HCT116 (cell line): ENCODE data around the gene CDH1. TPM values are rescaled to one million over a fixed set of nuclear protein-coding genes. Genes with fewer than 3 reads are reported as not detected.

Source experiments
- ATAC-seq: fragments of 200-7000 bp; cut with Tn5 transposase; 2 replicates; pipeline ENCODE4 v1.9.1; 2020; ENCODE audit warnings: mild to moderate bottlenecking, moderate library complexity
- BruUV-seq: library from RNA; stranded (reverse); fragments of 400-500 nt; replicated peaks from 2 replicates; lab custom pipeline; 2021; lab: Mats Ljungman, UMichigan
- CTCF ChIA-PET: fragments of 300-600 bp; sonication (Branson Sonifier 250); formaldehyde crosslinking; loops from one replicate; lab custom pipeline; 2021; ENCODE audit warnings: antibody characterized with exemption; lab: Charles Lee
- POLR2A ChIA-PET: fragments of 300-600, 350-600 bp; sonication (Branson Sonifier 250); formaldehyde crosslinking; loops from one replicate; lab custom pipeline; 2021; ENCODE audit warnings: antibody characterized with exemption; lab: Charles Lee
- RAD21 ChIA-PET, 2 experiments: fragments of 300-600 bp; sonication (Branson Sonifier 250); formaldehyde crosslinking; loops; one replicate each; lab custom pipeline; 2023; ENCODE audit warnings: low total read pairs in 2 of 2; ENCODE audit not compliant: uncharacterized antibody in 2 of 2, unreplicated experiment in 2 of 2, low non-redundant PET in 1 of 2; lab: Charles Lee
- DNase-seq: peaks from one replicate; pipeline ENCODE4 v3.0.0-alpha.2; 2010; ENCODE audit warnings: low read depth, low spot score
- H2AFZ ChIP-seq: fragments of 200-600 bp; shearing (Covaris generic), sonication (generic); 2 replicates; pipeline ENCODE4 v1.6.1; 2017; ENCODE audit warnings: low read depth, mixed run types, mixed read lengths, antibody characterized with exemption, low read length; ENCODE audit not compliant: poor library complexity, severe bottlenecking
- H3K27ac ChIP-seq: 2 replicates; pipeline ENCODE4 v1.5.1; 2012; ENCODE audit warnings: low read depth, low read length
- H3K27me3 ChIP-seq: fragments of 200-600 bp; sonication (generic); 2 replicates; pipeline ENCODE4 v1.6.1; 2016; ENCODE audit warnings: mixed run types, low read length, mixed read lengths; ENCODE audit not compliant: insufficient read depth
- H3K36me3 ChIP-seq, 2 experiments: fragments of 200-500 bp in 1 of 2; fragments of 200-600 bp in 1 of 2; sonication (Bioruptor generic) in 1 of 2; sonication (generic) in 1 of 2; 2 replicates each; pipeline versions ENCODE4 v1.5.1 to v1.6.1; 2014 to 2016; ENCODE audit warnings: low read length in 2 of 2, inconsistent platforms in 1 of 2, mixed read lengths in 1 of 2, mixed run types in 1 of 2; ENCODE audit not compliant: insufficient read depth in 2 of 2, control insufficient read depth in 1 of 2
- H3K4me1 ChIP-seq, 2 experiments: fragments of 200-600 bp in 1 of 2; sonication (generic) in 1 of 2; 2 replicates each; pipeline versions ENCODE4 v1.5.1 to v1.6.1; 2012 to 2017; ENCODE audit warnings: low read length in 2 of 2, inconsistent platforms in 1 of 2, mild to moderate bottlenecking in 1 of 2, mixed read lengths in 1 of 2, mixed run types in 1 of 2, moderate library complexity in 1 of 2; ENCODE audit not compliant: insufficient read depth in 2 of 2, control insufficient read depth in 1 of 2
- H3K4me2 ChIP-seq: fragments of 200-600 bp; sonication (generic); 2 replicates; pipeline ENCODE4 v1.6.1; 2017; ENCODE audit warnings: mixed run types, low read length, mixed read lengths
- H3K4me3 ChIP-seq, 2 experiments: fragments of 200-600 bp in 1 of 2; sonication (generic) in 1 of 2; replicated peaks in 1 of 2; 2 replicates each; pipeline ENCODE4 v1.5.1; 2011 to 2016; ENCODE audit warnings: low read length in 2 of 2, control low read depth in 1 of 2, low read depth in 1 of 2, mild to moderate bottlenecking in 1 of 2, mixed read lengths in 1 of 2, mixed run types in 1 of 2
- H3K79me2 ChIP-seq: fragments of 200-600 bp; sonication (generic); 2 replicates; pipeline ENCODE4 v1.6.1; 2017; ENCODE audit warnings: mild to moderate bottlenecking, mixed run types, low read length, moderate library complexity, mixed read lengths; ENCODE audit not compliant: insufficient read depth
- H3K9ac ChIP-seq: fragments of 200-600 bp; sonication (generic); 2 replicates; pipeline ENCODE4 v1.6.1; 2016; ENCODE audit warnings: low read length, mixed read lengths
- H3K9me2 ChIP-seq: fragments of 200-600 bp; sonication (generic), shearing (Covaris generic); 2 replicates; pipeline ENCODE4 v1.6.1; 2017; ENCODE audit warnings: mixed run types, mild to moderate bottlenecking, moderate library complexity; ENCODE audit not compliant: insufficient read depth
- H3K9me3 ChIP-seq, 2 experiments: fragments of 200-500 bp in 1 of 2; fragments of 200-600 bp in 1 of 2; sonication (Bioruptor generic) in 1 of 2; sonication (generic) in 1 of 2; 2 replicates each; pipeline ENCODE4 v1.6.1; 2014 to 2017; ENCODE audit warnings: low read length in 2 of 2, mixed read lengths in 2 of 2, inconsistent platforms in 1 of 2, low read depth in 1 of 2, mild to moderate bottlenecking in 1 of 2, mixed run types in 1 of 2, moderate library complexity in 1 of 2; ENCODE audit not compliant: control insufficient read depth in 1 of 2, insufficient read depth in 1 of 2
- H4K20me1 ChIP-seq: fragments of 200-600 bp; sonication (generic), shearing (Covaris generic); 2 replicates; pipeline ENCODE4 v1.6.1; 2017; ENCODE audit warnings: mixed run types, mild to moderate bottlenecking, moderate library complexity; ENCODE audit not compliant: insufficient read depth
- CBX3 ChIP-seq: IDR thresholded peaks from 2 replicates; pipeline ENCODE4 v1.6.1; 2012; ENCODE audit warnings: low read depth
- CEBPB ChIP-seq: IDR thresholded peaks from 2 replicates; pipeline ENCODE4 v1.6.1; 2012; ENCODE audit warnings: low read depth
- EGR1 ChIP-seq: IDR thresholded peaks from 2 replicates; pipeline ENCODE4 v1.6.1; 2012; ENCODE audit warnings: low read depth
- ELF1 ChIP-seq: IDR thresholded peaks from 2 replicates; pipeline ENCODE4 v1.6.1; 2012; ENCODE audit warnings: low read depth, borderline replicate concordance
- EZH2 ChIP-seq: fragments of 200-600 bp; sonication (generic); IDR thresholded peaks from 2 replicates; pipeline ENCODE4 v1.6.1; 2017; ENCODE audit warnings: antibody characterized with exemption, mixed run types
- EZH2phosphoT487 ChIP-seq: fragments of 200-600 bp; IDR thresholded peaks from 2 replicates; pipeline ENCODE4 v1.6.1; 2018; ENCODE audit warnings: antibody characterized with exemption, borderline replicate concordance
- POLR2A ChIP-seq: IDR thresholded peaks from 2 replicates; pipeline ENCODE4 v1.7.0; 2011; ENCODE audit warnings: borderline replicate concordance; ENCODE audit not compliant: insufficient read depth, insufficient read length; ENCODE audit errors: extremely low read depth
- POLR2AphosphoS5 ChIP-seq: IDR thresholded peaks from 2 replicates; pipeline ENCODE4 v1.6.1; 2011; ENCODE audit warnings: mild to moderate bottlenecking, low read depth, low read length, moderate library complexity
- RAD21 ChIP-seq: IDR thresholded peaks from 2 replicates; pipeline ENCODE4 v1.6.1; 2012; ENCODE audit warnings: low read depth, mild to moderate bottlenecking
- SIN3A ChIP-seq: IDR thresholded peaks from 2 replicates; pipeline ENCODE4 v1.6.1; 2012; ENCODE audit warnings: low read depth
- TCF7L2 ChIP-seq: IDR thresholded peaks from 2 replicates; pipeline ENCODE4 v1.7.0; 2011; ENCODE audit warnings: borderline replicate concordance, inconsistent platforms; ENCODE audit not compliant: insufficient read depth, insufficient read length; ENCODE audit errors: extremely low read depth
- YY1 ChIP-seq: IDR thresholded peaks from 2 replicates; pipeline ENCODE4 v1.6.1; 2011; ENCODE audit warnings: low read length, low read depth, moderate library complexity, mild to moderate bottlenecking; ENCODE audit not compliant: insufficient replicate concordance; ENCODE audit errors: extremely low read depth
- intact Hi-C: fragments of 100-400 bp; cut with micrococcal nuclease; formaldehyde crosslinking; loops from 2 replicates; pipeline ENCODE4 v1.10.0; 2022
- total RNA-seq: library from RNA; stranded (reverse); gene quantifications from one replicate; pipeline ENCODE4 v1.2.1, GENCODE V29; 2021; ENCODE audit not compliant: unreplicated experiment
- TF ChIP-seq, protein P1 (sequence below), 3 experiments: fragments of 200-600 bp in 1 of 3; sonication (generic) in 1 of 3; IDR thresholded peaks in 2 of 3; conservative IDR thresholded peaks in 1 of 3; 2 replicates each; pipeline ENCODE4 v1.5.1; 2012 to 2017; ENCODE audit warnings: low read depth in 2 of 3, low read length in 2 of 3, antibody characterized with exemption in 1 of 3, borderline replicate concordance in 1 of 3, control low read depth in 1 of 3, mild to moderate bottlenecking in 1 of 3, mixed read lengths in 1 of 3, mixed run types in 1 of 3, moderate library complexity in 1 of 3; ENCODE audit not compliant: insufficient read depth in 1 of 3
- TF ChIP-seq, protein P2 (sequence below): IDR thresholded peaks from 2 replicates; pipeline ENCODE4 v1.6.1; 2011; ENCODE audit warnings: mild to moderate bottlenecking, low read length, moderate library complexity; ENCODE audit not compliant: insufficient replicate concordance; ENCODE audit errors: extremely low read depth
- TF ChIP-seq, protein P3 (sequence below): IDR thresholded peaks from 2 replicates; pipeline ENCODE4 v1.6.1; 2012
- TF ChIP-seq, protein P4 (sequence below): IDR thresholded peaks from 2 replicates; pipeline ENCODE4 v1.6.1; 2012

Gene CDH1
- total RNA-seq, 1 experiment from 2014 or later: 73.2 TPM

DNA sequence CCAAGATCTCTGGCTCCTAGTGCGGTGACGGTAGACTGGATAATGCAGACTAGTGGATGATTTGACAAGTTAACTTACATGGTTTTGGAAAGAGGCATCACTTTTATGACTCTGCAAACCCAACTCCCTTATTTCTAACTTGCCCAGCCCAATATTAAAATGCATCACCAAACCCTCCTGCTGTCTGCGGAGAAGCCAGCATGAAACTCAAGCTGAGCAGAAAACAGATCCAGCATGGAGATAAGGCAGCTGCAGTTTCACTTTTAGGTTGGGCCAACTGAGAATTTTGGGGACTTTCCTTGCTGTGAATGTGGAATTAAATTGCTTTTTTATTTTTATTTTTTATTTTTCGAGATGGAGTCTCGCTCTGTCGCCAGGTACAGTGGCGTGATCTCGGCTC lies 27.8 kb downstream of the CDH1 start:
- no peak overlapping the region for H3K9ac ChIP-seq
- TF ChIP-seq ELF1 (no peak), CEBPB (no peak), YY1 (no peak)
- H3K27me3 ChIP-seq: no peaks in the 10 kb centered on the region
- DNase-seq (no peak), ATAC-seq (no peak)
- no peaks in the 10 kb centered on the region for H4K20me1 ChIP-seq
- H2AFZ ChIP-seq: no peak overlapping the region
- BruUV-seq: no TSS peak
- no peaks in the 10 kb centered on the region for H3K36me3 ChIP-seq
- no peaks in the 10 kb centered on the region for H3K9me2 ChIP-seq
- intact Hi-C loops: no loop called here
- no peak overlapping the region for H3K4me3 ChIP-seq
- RAD21 ChIA-PET: no interaction called here
- H3K79me2 ChIP-seq: peaks cover 11% of the 10 kb centered on the region; the same call in 1 of the 2 replicates
- H3K9me3 ChIP-seq: no peaks in the 10 kb centered on the region
- no peak overlapping the region for H3K4me2 ChIP-seq
- H3K27ac ChIP-seq: no peak overlapping the region
- CTCF ChIA-PET: no interaction called here
- H3K4me1 ChIP-seq: peaks cover 13 to 17% of the 10 kb centered on the region in 2 experiments
- POLR2A ChIA-PET: no interaction called here

DNA sequence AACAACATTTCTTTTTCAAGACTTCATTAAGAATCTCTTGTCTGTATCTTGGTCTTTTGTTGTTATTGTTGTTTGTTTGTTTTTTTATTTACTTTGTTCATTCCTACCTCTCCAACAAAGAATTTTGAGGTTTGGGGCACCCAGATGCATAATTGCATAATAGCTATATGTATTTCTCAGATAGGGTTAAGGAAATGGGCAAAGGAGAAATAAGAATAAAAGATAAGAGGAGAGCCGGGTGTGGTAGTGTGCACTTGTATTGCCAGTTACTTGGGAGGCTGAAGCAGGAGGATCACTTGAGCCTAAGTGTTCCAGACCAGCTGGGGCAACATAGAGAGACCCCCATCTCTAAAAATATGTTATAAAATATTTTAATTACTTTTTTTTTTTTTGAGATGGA lies 30.5 kb downstream of the CDH1 start:
- Histone ChIP-seq H3K27ac (no peak overlapping the region), H3K27me3 (no peaks in the 10 kb centered on the region), H3K4me1 (no peaks in the 10 kb centered on the region), H4K20me1 (no peaks in the 10 kb centered on the region), H3K4me2 (no peak overlapping the region), H3K9me2 (no peaks in the 10 kb centered on the region), H3K4me3 (no peak overlapping the region), H3K9me3 (no peaks in the 10 kb centered on the region), H3K9ac (no peak overlapping the region), H3K79me2 (no peaks in the 10 kb centered on the region; the same call in 1 of the 2 replicates), H3K36me3 (no peaks in the 10 kb centered on the region), H2AFZ (no peak overlapping the region)
- no peak for DNase-seq
- intact Hi-C loops: no loop called here
- ChIA-PET POLR2A (no interaction called here), RAD21 (no interaction called here), CTCF (no interaction called here)
- ATAC-seq: no peak
- BruUV-seq: no TSS peak
- no peak for TF ChIP-seq ELF1
- TF ChIP-seq, protein P1, sequence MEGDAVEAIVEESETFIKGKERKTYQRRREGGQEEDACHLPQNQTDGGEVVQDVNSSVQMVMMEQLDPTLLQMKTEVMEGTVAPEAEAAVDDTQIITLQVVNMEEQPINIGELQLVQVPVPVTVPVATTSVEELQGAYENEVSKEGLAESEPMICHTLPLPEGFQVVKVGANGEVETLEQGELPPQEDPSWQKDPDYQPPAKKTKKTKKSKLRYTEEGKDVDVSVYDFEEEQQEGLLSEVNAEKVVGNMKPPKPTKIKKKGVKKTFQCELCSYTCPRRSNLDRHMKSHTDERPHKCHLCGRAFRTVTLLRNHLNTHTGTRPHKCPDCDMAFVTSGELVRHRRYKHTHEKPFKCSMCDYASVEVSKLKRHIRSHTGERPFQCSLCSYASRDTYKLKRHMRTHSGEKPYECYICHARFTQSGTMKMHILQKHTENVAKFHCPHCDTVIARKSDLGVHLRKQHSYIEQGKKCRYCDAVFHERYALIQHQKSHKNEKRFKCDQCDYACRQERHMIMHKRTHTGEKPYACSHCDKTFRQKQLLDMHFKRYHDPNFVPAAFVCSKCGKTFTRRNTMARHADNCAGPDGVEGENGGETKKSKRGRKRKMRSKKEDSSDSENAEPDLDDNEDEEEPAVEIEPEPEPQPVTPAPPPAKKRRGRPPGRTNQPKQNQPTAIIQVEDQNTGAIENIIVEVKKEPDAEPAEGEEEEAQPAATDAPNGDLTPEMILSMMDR (IDR thresholded peaks at IDR 0.05 in 2 of 3, conservative IDR thresholded peaks at IDR 0.05 in 1 of 3; ENCODE audit: borderline replicate concordance in 1 of 3, insufficient read depth in 1 of 3, low read depth in 2 of 3, low read length in 2 of 3): no peak
- TF ChIP-seq CBX3: no peak
- no peak for TF ChIP-seq EGR1
- no peak for TF ChIP-seq SIN3A
- TF ChIP-seq YY1: no peak
- no peak for TF ChIP-seq TCF7L2
- no peak for TF ChIP-seq RAD21
- no peak for TF ChIP-seq EZH2
- TF ChIP-seq POLR2A: no peak
- TF ChIP-seq, protein P2, sequence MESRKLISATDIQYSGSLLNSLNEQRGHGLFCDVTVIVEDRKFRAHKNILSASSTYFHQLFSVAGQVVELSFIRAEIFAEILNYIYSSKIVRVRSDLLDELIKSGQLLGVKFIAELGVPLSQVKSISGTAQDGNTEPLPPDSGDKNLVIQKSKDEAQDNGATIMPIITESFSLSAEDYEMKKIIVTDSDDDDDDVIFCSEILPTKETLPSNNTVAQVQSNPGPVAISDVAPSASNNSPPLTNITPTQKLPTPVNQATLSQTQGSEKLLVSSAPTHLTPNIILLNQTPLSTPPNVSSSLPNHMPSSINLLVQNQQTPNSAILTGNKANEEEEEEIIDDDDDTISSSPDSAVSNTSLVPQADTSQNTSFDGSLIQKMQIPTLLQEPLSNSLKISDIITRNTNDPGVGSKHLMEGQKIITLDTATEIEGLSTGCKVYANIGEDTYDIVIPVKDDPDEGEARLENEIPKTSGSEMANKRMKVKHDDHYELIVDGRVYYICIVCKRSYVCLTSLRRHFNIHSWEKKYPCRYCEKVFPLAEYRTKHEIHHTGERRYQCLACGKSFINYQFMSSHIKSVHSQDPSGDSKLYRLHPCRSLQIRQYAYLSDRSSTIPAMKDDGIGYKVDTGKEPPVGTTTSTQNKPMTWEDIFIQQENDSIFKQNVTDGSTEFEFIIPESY: no peak
- TF ChIP-seq, protein P3, sequence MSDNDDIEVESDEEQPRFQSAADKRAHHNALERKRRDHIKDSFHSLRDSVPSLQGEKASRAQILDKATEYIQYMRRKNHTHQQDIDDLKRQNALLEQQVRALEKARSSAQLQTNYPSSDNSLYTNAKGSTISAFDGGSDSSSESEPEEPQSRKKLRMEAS: no peak
- TF ChIP-seq EZH2phosphoT487: no peak
- TF ChIP-seq POLR2AphosphoS5: no peak
- TF ChIP-seq, protein P4, sequence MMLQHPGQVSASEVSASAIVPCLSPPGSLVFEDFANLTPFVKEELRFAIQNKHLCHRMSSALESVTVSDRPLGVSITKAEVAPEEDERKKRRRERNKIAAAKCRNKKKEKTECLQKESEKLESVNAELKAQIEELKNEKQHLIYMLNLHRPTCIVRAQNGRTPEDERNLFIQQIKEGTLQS: no peak
